GM12892 (cell line): ENCODE results near the gene TAS1R2.

Source experiments
- POLR2A ChIP-seq: IDR thresholded peaks from 2 replicates; pipeline ENCODE4 v1.6.1; 2011; ENCODE audit warnings: low read depth, low read length, control low read depth
- TAF1 ChIP-seq: IDR thresholded peaks from 2 replicates; pipeline ENCODE4 v1.6.1; 2011; ENCODE audit warnings: low read depth, mild to moderate bottlenecking, control low read depth, low read length, borderline replicate concordance

GRCh38 chr1:18805925-18806849 is 53.3 kb downstream of the TAS1R2 start:
- no peak for TF ChIP-seq POLR2A
- no peak for TF ChIP-seq TAF1
